Tibial nerve (tissue), 4 donors: ENCODE data around the gene STIM2.

Source experiments
- EP300 ChIP-seq, 2 donors: sonication (generic); formaldehyde crosslinking; IDR thresholded peaks; one replicate each; pipeline ENCODE4 v1.6.1; 2017; ENCODE audit warnings: antibody characterized with exemption in 2 of 2, mild to moderate bottlenecking in 1 of 2
- POLR2A ChIP-seq, 2 donors: fragments of 450-650 bp; IDR thresholded peaks; one replicate each; pipeline ENCODE4 v1.6.1; 2017; ENCODE audit warnings: antibody characterized with exemption in 2 of 2, mild to moderate bottlenecking in 2 of 2, moderate library complexity in 2 of 2
- TF ChIP-seq, protein P1 (sequence below), 5 experiments: fragments of 200-600 bp in 3 of 5; fragments of 450-650 bp in 2 of 5; sonication (generic) in 3 of 5; IDR thresholded peaks; one replicate each; pipeline ENCODE4 v1.5.1; 2016 to 2019; ENCODE audit warnings: antibody characterized with exemption in 5 of 5, mild to moderate bottlenecking in 3 of 5, moderate library complexity in 2 of 5

DNA sequence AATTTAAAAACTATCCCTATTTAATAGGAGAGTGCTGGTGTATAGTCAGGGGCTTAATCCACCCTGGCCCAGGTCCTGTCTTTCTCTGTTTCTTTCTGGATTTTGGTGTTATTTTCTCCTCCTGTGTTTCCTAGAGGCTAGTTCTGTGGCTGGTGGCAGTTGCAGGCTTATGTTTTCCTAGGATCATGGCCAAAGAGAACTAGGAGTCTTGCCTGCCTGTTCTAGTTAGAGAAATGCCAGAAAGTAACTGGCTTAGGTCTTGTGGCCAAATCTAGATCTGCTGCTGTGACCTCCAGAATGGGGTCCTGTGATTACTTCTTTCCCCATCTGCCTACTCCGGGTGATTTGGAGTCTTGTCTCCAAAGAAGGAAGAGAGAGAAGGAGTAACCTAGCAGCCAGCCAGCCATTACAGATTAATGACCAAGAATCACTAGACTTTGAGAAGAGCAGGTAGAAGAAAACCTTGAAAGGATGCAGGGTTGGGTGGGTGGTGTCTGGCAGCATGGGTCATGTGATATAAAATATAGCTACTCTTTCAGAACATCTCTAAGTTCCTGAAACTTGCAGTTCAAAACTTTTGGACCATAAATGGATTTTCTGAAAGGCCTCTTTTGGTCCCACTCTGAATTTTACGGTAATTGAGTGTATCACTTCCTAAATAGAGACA lies 117.9 kb downstream of the STIM2 start:
- TF ChIP-seq, protein P1, sequence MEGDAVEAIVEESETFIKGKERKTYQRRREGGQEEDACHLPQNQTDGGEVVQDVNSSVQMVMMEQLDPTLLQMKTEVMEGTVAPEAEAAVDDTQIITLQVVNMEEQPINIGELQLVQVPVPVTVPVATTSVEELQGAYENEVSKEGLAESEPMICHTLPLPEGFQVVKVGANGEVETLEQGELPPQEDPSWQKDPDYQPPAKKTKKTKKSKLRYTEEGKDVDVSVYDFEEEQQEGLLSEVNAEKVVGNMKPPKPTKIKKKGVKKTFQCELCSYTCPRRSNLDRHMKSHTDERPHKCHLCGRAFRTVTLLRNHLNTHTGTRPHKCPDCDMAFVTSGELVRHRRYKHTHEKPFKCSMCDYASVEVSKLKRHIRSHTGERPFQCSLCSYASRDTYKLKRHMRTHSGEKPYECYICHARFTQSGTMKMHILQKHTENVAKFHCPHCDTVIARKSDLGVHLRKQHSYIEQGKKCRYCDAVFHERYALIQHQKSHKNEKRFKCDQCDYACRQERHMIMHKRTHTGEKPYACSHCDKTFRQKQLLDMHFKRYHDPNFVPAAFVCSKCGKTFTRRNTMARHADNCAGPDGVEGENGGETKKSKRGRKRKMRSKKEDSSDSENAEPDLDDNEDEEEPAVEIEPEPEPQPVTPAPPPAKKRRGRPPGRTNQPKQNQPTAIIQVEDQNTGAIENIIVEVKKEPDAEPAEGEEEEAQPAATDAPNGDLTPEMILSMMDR (IDR thresholded peaks at IDR 0.05), result no peak
- TF ChIP-seq POLR2A (IDR thresholded peaks at IDR 0.05), result no peak
- TF ChIP-seq EP300 (IDR thresholded peaks at IDR 0.05), result no peak
